ENCODE results near the gene IQCN. TPM values are rescaled to one million over a fixed set of nuclear protein-coding genes. Genes with fewer than 3 reads are reported as not detected.
A peak's percentile ranks its signal among the peaks of the same experiment; 100 is the strongest.

The IQCN gene
- total and polyA plus RNA-seq, 2 experiments from 2014 or later = 0.35 TPM; not detected in 1

DNA sequence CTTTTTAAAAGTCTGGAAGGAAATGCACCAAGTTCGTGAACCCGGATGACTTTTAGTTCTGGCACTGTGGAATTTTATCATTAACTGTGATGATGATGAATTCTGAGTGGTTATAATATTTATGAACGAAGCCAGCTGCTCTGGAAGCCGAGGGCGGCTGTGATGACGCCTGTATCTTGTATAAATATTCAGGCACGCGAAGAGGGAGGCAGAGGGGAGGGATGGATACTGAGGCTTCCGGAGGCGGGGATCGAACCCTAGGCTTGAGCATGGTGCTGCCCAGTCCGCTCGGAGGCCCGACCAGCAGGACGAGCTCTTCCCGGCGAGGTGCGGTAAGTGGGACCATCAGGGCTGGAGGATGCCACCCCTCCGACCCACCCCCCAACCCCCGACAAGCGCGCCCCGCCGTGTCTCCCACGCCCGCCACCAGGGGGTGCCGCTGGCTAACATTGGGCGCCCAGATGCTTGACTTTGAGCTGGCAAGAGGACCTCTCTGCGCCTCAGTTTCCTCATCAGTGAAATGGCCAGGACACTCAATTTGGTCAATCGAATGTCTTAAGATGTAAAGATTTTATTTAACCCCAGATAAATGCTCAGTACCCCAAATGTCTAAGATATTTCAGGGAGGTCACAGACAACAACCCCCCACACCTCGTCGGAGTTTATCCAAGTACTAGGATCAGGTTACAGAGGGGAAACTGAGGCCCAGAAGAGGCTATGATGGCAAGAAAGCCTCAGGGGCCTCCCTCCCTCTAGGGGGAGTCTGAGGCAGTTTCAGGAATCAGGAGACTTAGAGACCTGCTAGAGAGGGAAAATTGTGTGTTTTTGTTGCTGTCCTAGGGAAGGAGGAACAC lies 65.9 kb downstream of the IQCN start:
- H3K4me1 ChIP-seq (ENCODE audit: insufficient read depth) = peaks cover 11% of the 10 kb centered on the region
- peaks cover 16% of the 10 kb centered on the region for H3K27me3 Mint-ChIP-seq (ENCODE audit: insufficient read depth, low read depth, poor library complexity)
- peaks cover 15% of the 10 kb centered on the region for H3K4me1 Mint-ChIP-seq
- H3K27ac Mint-ChIP-seq = no peak overlapping the region
- H3K27me3 ChIP-seq (ENCODE audit: insufficient read depth) = no peaks in the 10 kb centered on the region
- H3K9me3 Mint-ChIP-seq = no peaks in the 10 kb centered on the region
- no peaks in the 10 kb centered on the region for H4K20me1 ChIP-seq (replicated peaks; ENCODE audit: insufficient read depth)
- peak; percentile 80 for DNase-seq (ENCODE audit: low spot score)
- TF ChIP-seq, protein P1, sequence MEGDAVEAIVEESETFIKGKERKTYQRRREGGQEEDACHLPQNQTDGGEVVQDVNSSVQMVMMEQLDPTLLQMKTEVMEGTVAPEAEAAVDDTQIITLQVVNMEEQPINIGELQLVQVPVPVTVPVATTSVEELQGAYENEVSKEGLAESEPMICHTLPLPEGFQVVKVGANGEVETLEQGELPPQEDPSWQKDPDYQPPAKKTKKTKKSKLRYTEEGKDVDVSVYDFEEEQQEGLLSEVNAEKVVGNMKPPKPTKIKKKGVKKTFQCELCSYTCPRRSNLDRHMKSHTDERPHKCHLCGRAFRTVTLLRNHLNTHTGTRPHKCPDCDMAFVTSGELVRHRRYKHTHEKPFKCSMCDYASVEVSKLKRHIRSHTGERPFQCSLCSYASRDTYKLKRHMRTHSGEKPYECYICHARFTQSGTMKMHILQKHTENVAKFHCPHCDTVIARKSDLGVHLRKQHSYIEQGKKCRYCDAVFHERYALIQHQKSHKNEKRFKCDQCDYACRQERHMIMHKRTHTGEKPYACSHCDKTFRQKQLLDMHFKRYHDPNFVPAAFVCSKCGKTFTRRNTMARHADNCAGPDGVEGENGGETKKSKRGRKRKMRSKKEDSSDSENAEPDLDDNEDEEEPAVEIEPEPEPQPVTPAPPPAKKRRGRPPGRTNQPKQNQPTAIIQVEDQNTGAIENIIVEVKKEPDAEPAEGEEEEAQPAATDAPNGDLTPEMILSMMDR (conservative IDR thresholded peaks at IDR 0.05; ENCODE audit: low read depth in 2 of 2) = peak; percentile 67 to 81
- TF ChIP-seq, protein P2, sequence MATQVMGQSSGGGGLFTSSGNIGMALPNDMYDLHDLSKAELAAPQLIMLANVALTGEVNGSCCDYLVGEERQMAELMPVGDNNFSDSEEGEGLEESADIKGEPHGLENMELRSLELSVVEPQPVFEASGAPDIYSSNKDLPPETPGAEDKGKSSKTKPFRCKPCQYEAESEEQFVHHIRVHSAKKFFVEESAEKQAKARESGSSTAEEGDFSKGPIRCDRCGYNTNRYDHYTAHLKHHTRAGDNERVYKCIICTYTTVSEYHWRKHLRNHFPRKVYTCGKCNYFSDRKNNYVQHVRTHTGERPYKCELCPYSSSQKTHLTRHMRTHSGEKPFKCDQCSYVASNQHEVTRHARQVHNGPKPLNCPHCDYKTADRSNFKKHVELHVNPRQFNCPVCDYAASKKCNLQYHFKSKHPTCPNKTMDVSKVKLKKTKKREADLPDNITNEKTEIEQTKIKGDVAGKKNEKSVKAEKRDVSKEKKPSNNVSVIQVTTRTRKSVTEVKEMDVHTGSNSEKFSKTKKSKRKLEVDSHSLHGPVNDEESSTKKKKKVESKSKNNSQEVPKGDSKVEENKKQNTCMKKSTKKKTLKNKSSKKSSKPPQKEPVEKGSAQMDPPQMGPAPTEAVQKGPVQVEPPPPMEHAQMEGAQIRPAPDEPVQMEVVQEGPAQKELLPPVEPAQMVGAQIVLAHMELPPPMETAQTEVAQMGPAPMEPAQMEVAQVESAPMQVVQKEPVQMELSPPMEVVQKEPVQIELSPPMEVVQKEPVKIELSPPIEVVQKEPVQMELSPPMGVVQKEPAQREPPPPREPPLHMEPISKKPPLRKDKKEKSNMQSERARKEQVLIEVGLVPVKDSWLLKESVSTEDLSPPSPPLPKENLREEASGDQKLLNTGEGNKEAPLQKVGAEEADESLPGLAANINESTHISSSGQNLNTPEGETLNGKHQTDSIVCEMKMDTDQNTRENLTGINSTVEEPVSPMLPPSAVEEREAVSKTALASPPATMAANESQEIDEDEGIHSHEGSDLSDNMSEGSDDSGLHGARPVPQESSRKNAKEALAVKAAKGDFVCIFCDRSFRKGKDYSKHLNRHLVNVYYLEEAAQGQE (IDR thresholded peaks at IDR 0.05; ENCODE audit: unreplicated experiment) = no peak
- peaks cover 20% of the 10 kb centered on the region for H3F3A ChIP-seq (replicated peaks; ENCODE audit: low read depth)
- H3K27ac ChIP-seq (ENCODE audit: low read depth) = no peak overlapping the region
- no peaks in the 10 kb centered on the region for H3K79me2 ChIP-seq (replicated peaks; ENCODE audit: insufficient read depth)
- no peak overlapping the region for H2AFZ ChIP-seq
- H3K36me3 ChIP-seq (ENCODE audit: insufficient read depth) = no peaks in the 10 kb centered on the region
- no peak; the same call in 2 of the 3 replicates for ATAC-seq
- H3K4me2 ChIP-seq = peak overlapping the region; percentile 21; the same call in 1 of the 2 replicates
- H3K9me2 ChIP-seq (ENCODE audit: insufficient read depth) = no peaks in the 10 kb centered on the region
- no peak overlapping the region; the same call in 2 of the 3 replicates for H3K4me3 Mint-ChIP-seq
- H3K4me3 ChIP-seq = no peak overlapping the region
- H3K36me3 Mint-ChIP-seq (ENCODE audit: low read depth) = no peaks in the 10 kb centered on the region

Small RNA genes lying within 50 kb of the gene (microRNA-seq; reads per million reads assigned to microRNA genes)
- not detected for gene MIR3188

Small RNA genes lying within 50 kb of the gene (small RNA-seq; reads per million reads assigned to genes)
- gene MIR3188 (ENCODE audit: low replicate concordance) (not detected), gene RPL39P38 (ENCODE audit: low replicate concordance) (not detected)

Other genes with a start within 250 kb of the IQCN start
- gene IL12RB1, start 187.5 kb downstream of the IQCN start, total RNA-seq (2014; rRNA removed; shearing (Covaris generic)) = not detected in 2 replicates
- not detected in 2 replicates for gene IL12RB1, start 187.5 kb downstream of the IQCN start, polyA plus RNA-seq (2016; fragmentation: Nextera tagmentation; extraction: Ambion mirVana)
- gene MAST3, start 176.7 kb downstream of the IQCN start, total RNA-seq (2014; rRNA removed; shearing (Covaris generic)) = 8.8 and 9.9 TPM in 2 replicates
- 5.6 and 6.3 TPM in 2 replicates for gene MAST3, start 176.7 kb downstream of the IQCN start, polyA plus RNA-seq (2016; fragmentation: Nextera tagmentation; extraction: Ambion mirVana)
- gene PIK3R2, start 121.3 kb downstream of the IQCN start, total RNA-seq (2014; rRNA removed; shearing (Covaris generic)) = 37.1 and 66.6 TPM in 2 replicates
- 8.5 and 9.8 TPM in 2 replicates for gene PIK3R2, start 121.3 kb downstream of the IQCN start, polyA plus RNA-seq (2016; fragmentation: Nextera tagmentation; extraction: Ambion mirVana)
- gene IFI30, start 100.6 kb downstream of the IQCN start, total RNA-seq (2014; rRNA removed; shearing (Covaris generic)) = 17.1 and 27.4 TPM in 2 replicates
- 31.9 and 34.4 TPM in 2 replicates for gene IFI30, start 100.6 kb downstream of the IQCN start, polyA plus RNA-seq (2016; fragmentation: Nextera tagmentation; extraction: Ambion mirVana)
- gene MPV17L2, start 81.2 kb downstream of the IQCN start, total RNA-seq (2014; rRNA removed; shearing (Covaris generic)) = 41.9 and 81.3 TPM in 2 replicates
- gene MPV17L2, start 81.2 kb downstream of the IQCN start, polyA plus RNA-seq (2016; fragmentation: Nextera tagmentation; extraction: Ambion mirVana) = 38.7 and 40.2 TPM in 2 replicates
- 9.7 and 11.6 TPM in 2 replicates for gene RAB3A, start 70.4 kb downstream of the IQCN start, total RNA-seq (2014; rRNA removed; shearing (Covaris generic))
- gene RAB3A, start 70.4 kb downstream of the IQCN start, polyA plus RNA-seq (2016; fragmentation: Nextera tagmentation; extraction: Ambion mirVana) = 20.3 and 24.1 TPM in 2 replicates
- 3.6 and 7.1 TPM in 2 replicates for gene PDE4C, start 48.0 kb downstream of the IQCN start, total RNA-seq (2014; rRNA removed; shearing (Covaris generic))
- gene PDE4C, start 48.0 kb downstream of the IQCN start, polyA plus RNA-seq (2016; fragmentation: Nextera tagmentation; extraction: Ambion mirVana) = 1.6 and 2.5 TPM in 2 replicates
- gene JUND, start 7.2 kb upstream of the IQCN start, total RNA-seq (2014; rRNA removed; shearing (Covaris generic)) = 154 and 181 TPM in 2 replicates
- gene JUND, start 7.2 kb upstream of the IQCN start, polyA plus RNA-seq (2016; fragmentation: Nextera tagmentation; extraction: Ambion mirVana) = 40.0 and 52.5 TPM in 2 replicates
- gene LSM4, start 48.6 kb upstream of the IQCN start, total RNA-seq (2014; rRNA removed; shearing (Covaris generic)) = 511 and 591 TPM in 2 replicates
- 637 and 641 TPM in 2 replicates for gene LSM4, start 48.6 kb upstream of the IQCN start, polyA plus RNA-seq (2016; fragmentation: Nextera tagmentation; extraction: Ambion mirVana)
- gene PGPEP1, start 66.1 kb upstream of the IQCN start, total RNA-seq (2014; rRNA removed; shearing (Covaris generic)) = 18.9 and 27.6 TPM in 2 replicates
- 15.5 and 19.4 TPM in 2 replicates for gene PGPEP1, start 66.1 kb upstream of the IQCN start, polyA plus RNA-seq (2016; fragmentation: Nextera tagmentation; extraction: Ambion mirVana)
- gene GDF15, start 111.7 kb upstream of the IQCN start, total RNA-seq (2014; rRNA removed; shearing (Covaris generic)) = 15.7 and 19.8 TPM in 2 replicates
- gene GDF15, start 111.7 kb upstream of the IQCN start, polyA plus RNA-seq (2016; fragmentation: Nextera tagmentation; extraction: Ambion mirVana) = 12.6 and 18.3 TPM in 2 replicates
- 0.17 TPM in 1 of 2 replicates, not detected in the other for gene LRRC25, start 123.2 kb upstream of the IQCN start, total RNA-seq (2014; rRNA removed; shearing (Covaris generic))
- 0.14 and 0.24 TPM in 2 replicates for gene LRRC25, start 123.2 kb upstream of the IQCN start, polyA plus RNA-seq (2016; fragmentation: Nextera tagmentation; extraction: Ambion mirVana)
- 42.8 and 44.4 TPM in 2 replicates for gene SSBP4, start 144.9 kb upstream of the IQCN start, total RNA-seq (2014; rRNA removed; shearing (Covaris generic))
- gene SSBP4, start 144.9 kb upstream of the IQCN start, polyA plus RNA-seq (2016; fragmentation: Nextera tagmentation; extraction: Ambion mirVana) = 47.9 and 52.0 TPM in 2 replicates
- gene ISYNA1, start 163.7 kb upstream of the IQCN start, total RNA-seq (2014; rRNA removed; shearing (Covaris generic)) = 199 and 208 TPM in 2 replicates
- 191 and 217 TPM in 2 replicates for gene ISYNA1, start 163.7 kb upstream of the IQCN start, polyA plus RNA-seq (2016; fragmentation: Nextera tagmentation; extraction: Ambion mirVana)
- 16.2 and 20.1 TPM in 2 replicates for gene ELL, start 247.6 kb upstream of the IQCN start, total RNA-seq (2014; rRNA removed; shearing (Covaris generic))
- gene ELL, start 247.6 kb upstream of the IQCN start, polyA plus RNA-seq (2016; fragmentation: Nextera tagmentation; extraction: Ambion mirVana) = 9.1 and 11.3 TPM in 2 replicates